ENCODE results near the gene NRXN3. TPM values are rescaled to one million over a fixed set of nuclear protein-coding genes. Genes with fewer than 3 reads are reported as not detected.

The NRXN3 gene
- total RNA-seq, 1 donor from 2014 or later: 5.9 TPM

DNA sequence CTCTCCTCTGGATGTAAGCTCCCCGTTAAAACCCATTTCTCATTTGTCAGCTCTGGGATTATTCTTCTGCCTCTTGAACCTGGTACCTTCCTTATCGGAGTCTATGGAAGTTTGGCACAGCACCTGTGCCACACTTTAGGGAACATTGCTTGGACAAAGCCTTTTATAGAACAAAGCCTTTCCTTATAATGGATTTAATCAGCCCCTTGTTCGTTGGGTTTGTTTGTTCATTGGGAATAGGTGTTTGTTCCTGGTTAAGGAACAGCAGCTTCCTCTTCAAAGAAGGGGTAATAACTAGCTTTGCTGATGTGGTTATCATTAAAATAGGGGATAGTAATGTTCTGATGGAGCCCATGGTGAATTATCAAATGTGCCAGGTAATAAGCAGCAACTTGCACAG, 70.4 kb downstream of the NRXN3 start:
- Histone ChIP-seq H4K20me1 (ENCODE audit: low read depth) (no peaks in the 10 kb centered on the region), H3K79me2 (ENCODE audit: low read depth) (no peaks in the 10 kb centered on the region), H3K27ac (no peak overlapping the region), H3K27me3 (no peaks in the 10 kb centered on the region), H3K9ac (no peak overlapping the region), H3K36me3 (no peaks in the 10 kb centered on the region), H3K9me3 (ENCODE audit: low read depth) (no peaks in the 10 kb centered on the region), H3K4me1 (no peaks in the 10 kb centered on the region), H3K4me2 (no peak overlapping the region), H2AFZ (replicated peaks) (no peak overlapping the region), H3K4me3 (no peak overlapping the region), H3F3A (ENCODE audit: low read depth) (no peaks in the 10 kb centered on the region)
- Mint-ChIP-seq H3K27me3 (ENCODE audit: insufficient read depth, low read depth) (peaks cover 4% of the 10 kb centered on the region), H3K27ac (no peak overlapping the region), H3K4me3 (no peak overlapping the region), H3K9me3 (no peaks in the 10 kb centered on the region), H3K36me3 (no peaks in the 10 kb centered on the region), H3K4me1 (no peaks in the 10 kb centered on the region)
- TF ChIP-seq CTCF (IDR thresholded peaks at IDR 0.05) (no peak), EZH2 (IDR thresholded peaks at IDR 0.05) (no peak), EZH2phosphoT487 (IDR thresholded peaks at IDR 0.05) (no peak)
- DNase-seq (ENCODE audit: low spot score): no peak

DNA sequence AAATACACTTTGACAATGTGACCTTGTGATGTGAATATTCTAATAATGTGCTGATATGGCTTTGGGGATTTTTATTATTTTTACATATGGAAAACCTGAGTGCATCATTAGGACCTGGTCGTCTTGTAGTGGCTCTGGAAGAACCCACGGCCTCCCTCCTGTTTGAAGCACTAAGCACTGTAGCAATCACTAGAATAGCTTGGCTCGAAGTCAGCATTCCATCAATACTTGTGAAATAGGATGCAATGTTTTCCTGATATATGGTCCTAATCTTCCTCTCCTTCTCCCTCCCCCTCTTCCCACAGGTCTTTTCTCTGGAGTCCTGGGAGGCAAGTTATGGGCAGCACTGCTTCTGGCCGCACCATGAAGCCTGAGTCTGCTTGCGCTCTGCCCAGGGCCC, 71.9 kb downstream of the NRXN3 start:
- H3F3A ChIP-seq (ENCODE audit: low read depth): no peaks in the 10 kb centered on the region

GRCh38 chr14:78243187-78243586, 73.0 kb downstream of the NRXN3 start:
- no peaks in the 10 kb centered on the region for H3F3A ChIP-seq (ENCODE audit: low read depth)
- no peaks in the 10 kb centered on the region for H3K36me3 ChIP-seq
- Mint-ChIP-seq H3K9me3 (no peaks in the 10 kb centered on the region), H3K4me3 (no peak overlapping the region), H3K4me1 (no peaks in the 10 kb centered on the region), H3K27me3 (ENCODE audit: insufficient read depth, low read depth) (peaks cover 4% of the 10 kb centered on the region), H3K36me3 (no peaks in the 10 kb centered on the region), H3K27ac (no peak overlapping the region)
- TF ChIP-seq EZH2 (IDR thresholded peaks at IDR 0.05) (no peak), EZH2phosphoT487 (IDR thresholded peaks at IDR 0.05) (no peak), CTCF (IDR thresholded peaks at IDR 0.05) (no peak)
- no peak overlapping the region for H3K4me2 ChIP-seq
- DNase-seq (ENCODE audit: low spot score): no peak
- H3K27ac ChIP-seq: no peak overlapping the region
- no peak overlapping the region for H3K4me3 ChIP-seq
- no peaks in the 10 kb centered on the region for H4K20me1 ChIP-seq (ENCODE audit: low read depth)
- H3K9ac ChIP-seq: no peak overlapping the region
- no peaks in the 10 kb centered on the region for H3K9me3 ChIP-seq (ENCODE audit: low read depth)
- no peak overlapping the region for H2AFZ ChIP-seq (replicated peaks)
- H3K79me2 ChIP-seq (ENCODE audit: low read depth): no peaks in the 10 kb centered on the region
- H3K4me1 ChIP-seq: no peaks in the 10 kb centered on the region
- H3K27me3 ChIP-seq: no peaks in the 10 kb centered on the region

More for the DNA sequence above, 71.9 kb downstream of the NRXN3 start:
- DNase-seq (ENCODE audit: low spot score): no peak
- TF ChIP-seq CTCF (IDR thresholded peaks at IDR 0.05) (no peak), EZH2phosphoT487 (IDR thresholded peaks at IDR 0.05) (no peak), EZH2 (IDR thresholded peaks at IDR 0.05) (no peak)
- Mint-ChIP-seq H3K27me3 (ENCODE audit: insufficient read depth, low read depth) (peaks cover 4% of the 10 kb centered on the region), H3K27ac (no peak overlapping the region), H3K4me1 (no peaks in the 10 kb centered on the region), H3K9me3 (no peaks in the 10 kb centered on the region), H3K4me3 (no peak overlapping the region), H3K36me3 (no peaks in the 10 kb centered on the region)
- no peaks in the 10 kb centered on the region for H3K4me1 ChIP-seq
- no peak overlapping the region for H3K4me2 ChIP-seq
- H3K79me2 ChIP-seq (ENCODE audit: low read depth): no peaks in the 10 kb centered on the region
- no peak overlapping the region for H3K9ac ChIP-seq
- no peak overlapping the region for H3K27ac ChIP-seq
- H4K20me1 ChIP-seq (ENCODE audit: low read depth): no peaks in the 10 kb centered on the region
- no peaks in the 10 kb centered on the region for H3K36me3 ChIP-seq
- H3K27me3 ChIP-seq: no peaks in the 10 kb centered on the region
- no peak overlapping the region for H2AFZ ChIP-seq (replicated peaks)
- H3K4me3 ChIP-seq: no peak overlapping the region
- no peaks in the 10 kb centered on the region for H3K9me3 ChIP-seq (ENCODE audit: low read depth)
